GM19372 (cell line): Measurements from ENCODE around the gene GPATCH2L.

ENCODE experiments used
- ATAC-seq: cut with Tn5 transposase; IDR thresholded peaks from one replicate; pipeline ENCODE4 v1.9.1; 2021; ENCODE audit warnings: mild to moderate bottlenecking, low read depth, moderate library complexity; ENCODE audit not compliant: unreplicated experiment

Gene GPATCH2L

DNA sequence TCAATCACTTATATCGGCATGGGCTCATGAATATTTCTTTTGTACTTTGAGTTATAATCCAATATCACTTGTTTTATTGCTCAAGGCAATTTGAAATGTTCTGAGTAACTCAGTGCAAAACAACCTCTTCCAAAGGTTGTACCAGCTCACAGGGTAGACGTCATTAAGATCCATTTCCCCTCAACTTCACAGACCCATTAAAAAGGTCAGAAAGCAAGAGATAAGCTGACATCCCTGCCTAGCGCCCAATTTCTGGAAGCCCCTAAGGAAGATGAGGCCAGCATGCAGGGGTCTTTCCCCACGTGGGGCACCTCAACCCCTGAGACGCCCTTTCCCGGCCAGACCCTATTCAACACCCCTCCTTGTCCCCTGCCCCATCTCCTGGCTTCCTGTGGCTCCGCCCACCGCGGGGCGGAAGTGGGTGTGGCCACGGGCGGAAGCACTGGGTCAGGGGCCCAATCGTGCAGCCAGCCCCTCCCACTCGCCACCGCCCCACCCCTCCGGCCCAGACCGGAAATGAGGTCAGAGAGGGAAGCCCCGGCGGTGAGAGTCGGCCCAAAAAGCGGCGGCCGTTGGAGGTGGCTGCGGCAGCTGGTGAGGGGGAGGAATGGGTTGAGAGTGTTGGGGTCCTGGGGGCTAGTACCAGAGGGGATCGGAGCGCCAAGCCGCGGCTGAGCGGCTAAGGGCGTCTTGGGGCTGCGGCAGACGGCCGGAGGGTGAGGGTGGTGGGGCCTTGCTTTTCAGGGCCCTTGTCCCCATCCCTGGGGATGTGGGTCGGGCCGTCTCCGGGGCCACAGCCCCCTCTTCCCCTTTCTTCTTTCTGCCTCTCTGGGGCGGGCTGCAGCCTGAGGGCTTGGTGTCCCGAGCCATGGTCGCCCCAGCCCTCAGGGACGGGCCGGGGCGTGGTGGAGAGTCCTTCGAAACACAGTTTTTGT, at the start of gene GPATCH2L:
TSS of gene GPATCH2L (plus strand) at position 525 of the 935 bp plus-strand sequence. CDS start 2,442 bp downstream, outside the sequence.
- peak; percentile 80 for ATAC-seq

DNA sequence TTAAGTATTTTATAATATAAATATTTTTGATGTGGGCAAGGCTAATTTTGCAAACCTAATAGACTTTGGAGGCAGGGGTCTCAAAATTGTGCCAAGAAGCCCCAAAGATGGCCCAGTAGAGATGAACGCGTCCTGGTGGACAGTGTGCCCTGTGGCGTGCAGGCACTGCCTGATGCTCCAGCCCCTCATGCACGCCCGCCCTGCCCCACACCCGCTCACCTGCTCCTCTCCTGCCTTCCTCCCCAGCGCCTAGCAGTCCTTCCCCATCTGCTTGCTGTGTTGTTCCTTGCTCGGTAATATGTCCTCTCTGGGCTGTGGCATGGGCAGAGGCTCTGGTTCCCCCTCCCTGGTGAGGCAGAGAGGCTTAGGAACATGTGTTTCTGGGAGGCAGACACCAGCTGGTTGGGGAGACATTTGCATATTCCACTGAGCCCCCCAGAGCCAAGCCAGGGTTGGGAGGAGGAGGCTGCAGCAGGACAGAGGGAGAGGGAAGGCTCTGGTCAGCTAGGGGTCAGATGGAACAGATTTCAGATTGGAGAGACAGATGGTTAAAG, 46.8 kb upstream of the GPATCH2L start:
- ATAC-seq, result no peak

DNA sequence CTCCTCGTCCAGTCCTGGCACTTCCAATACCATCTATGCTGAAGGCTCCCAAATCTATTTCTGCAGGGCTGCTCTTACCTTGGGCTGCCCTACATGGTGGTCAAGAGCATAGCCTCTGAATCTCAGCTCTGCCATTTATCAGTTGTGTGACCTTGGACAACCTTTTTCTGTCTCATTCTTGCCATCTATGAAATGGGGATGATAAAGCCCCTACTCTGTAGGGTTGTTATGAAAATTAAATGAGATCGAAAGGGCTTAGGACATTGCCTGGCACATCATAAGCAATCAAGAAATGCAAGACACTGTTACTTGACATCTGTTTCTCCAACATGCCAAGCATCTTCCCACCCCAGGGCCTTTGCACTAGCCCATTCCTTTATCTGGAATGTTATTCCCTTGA, 45.5 kb upstream of the GPATCH2L start:
- no peak for ATAC-seq

GRCh38 chr14:76109087-76109880, 42.4 kb upstream of the GPATCH2L start:
- ATAC-seq, result no peak

GRCh38 chr14:76112889-76113624, 38.7 kb upstream of the GPATCH2L start:
- ATAC-seq, result no peak

- ATAC-seq, result no peak
These were observed 38.0 kb upstream of the GPATCH2L start for GRCh38 chr14:76113691-76114090.

DNA sequence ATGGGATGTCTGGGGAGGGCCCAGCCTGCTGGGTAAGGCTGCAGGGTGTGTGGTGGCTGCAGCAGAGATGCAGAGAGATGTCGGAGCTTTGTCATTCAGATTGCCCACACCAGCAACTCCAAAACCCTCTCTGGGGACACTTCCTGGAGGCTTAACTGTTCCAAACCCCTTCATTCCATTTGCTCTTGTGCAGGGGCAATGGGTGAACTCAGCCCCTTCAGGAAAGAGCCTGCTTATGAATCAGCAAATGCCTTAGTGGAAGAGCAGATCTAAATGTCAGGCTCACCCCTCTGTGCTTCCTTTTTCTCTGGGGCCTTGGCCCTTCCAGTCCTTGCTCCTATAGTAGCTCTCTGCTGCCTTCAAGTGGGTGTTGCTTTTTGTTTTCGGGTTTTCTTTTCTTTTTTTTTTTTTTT, 36.7 kb upstream of the GPATCH2L start:
- ATAC-seq, result no peak

GRCh38 chr14:76117789-76118484, 33.8 kb upstream of the GPATCH2L start:
- no peak for ATAC-seq

GRCh38 chr14:76118594-76118993, 33.1 kb upstream of the GPATCH2L start:
- no peak for ATAC-seq

GRCh38 chr14:76121089-76121748, 30.5 kb upstream of the GPATCH2L start:
- ATAC-seq, result no peak

DNA sequence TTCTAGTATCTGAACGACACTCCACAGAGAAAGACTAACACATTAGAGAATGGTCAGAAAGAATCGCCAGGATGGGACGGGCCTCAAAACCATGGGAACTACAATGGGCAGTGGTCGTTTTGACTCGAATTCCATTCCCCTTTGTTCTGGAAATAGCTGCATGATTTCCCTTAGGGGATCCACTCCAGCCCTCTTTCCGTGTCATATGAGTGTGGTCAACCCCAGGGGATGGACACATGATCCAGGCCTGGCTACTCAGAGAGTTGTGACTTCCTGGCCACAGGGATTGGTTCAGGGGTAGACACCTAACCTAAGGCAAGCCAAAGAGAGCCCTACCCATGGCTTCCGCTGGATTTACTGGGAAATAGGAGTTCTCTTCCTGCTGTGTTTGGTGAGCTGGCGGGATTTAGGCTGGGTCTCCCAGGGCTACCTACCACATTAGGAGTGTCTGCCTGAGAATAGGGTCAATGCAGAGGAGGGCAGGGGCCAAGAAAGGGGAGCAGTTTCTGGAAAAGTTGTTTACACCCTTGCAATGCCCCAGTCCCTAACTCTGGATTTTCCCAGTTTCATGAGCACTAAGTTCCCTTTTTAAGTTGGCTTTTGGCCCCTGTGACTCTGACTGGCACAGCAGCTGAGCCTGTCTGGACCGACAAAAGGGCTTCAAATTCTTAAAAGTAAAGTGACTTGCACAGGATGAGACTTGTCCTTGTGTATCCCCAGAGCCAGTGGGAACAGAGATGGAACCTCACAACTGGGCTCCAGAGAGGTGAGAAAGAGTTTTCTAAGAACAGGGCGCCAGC, 28.1 kb upstream of the GPATCH2L start:
- ATAC-seq, result no peak

DNA sequence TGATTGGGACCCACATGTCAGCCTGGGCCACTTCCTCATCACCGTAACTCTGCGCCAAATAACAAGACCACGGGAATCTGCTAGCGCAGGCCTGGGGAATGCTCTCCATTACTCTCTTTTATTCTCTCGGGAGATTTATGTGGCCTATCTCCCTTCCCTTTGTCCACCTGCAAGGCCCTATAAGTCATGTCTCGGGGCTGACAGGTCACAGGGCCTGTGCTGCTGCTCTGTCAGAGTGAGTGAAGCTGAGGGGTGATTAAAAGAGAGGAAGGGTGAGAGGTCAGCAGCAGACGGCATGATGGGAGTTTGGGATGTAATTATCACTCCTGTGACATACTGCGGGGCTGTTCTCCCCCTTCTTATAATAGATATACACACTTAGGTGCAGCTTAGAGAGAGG, 26.2 kb upstream of the GPATCH2L start:
- no peak for ATAC-seq

- no peak for ATAC-seq
These were observed 25.6 kb upstream of the GPATCH2L start for GRCh38 chr14:76126076-76126475.

DNA sequence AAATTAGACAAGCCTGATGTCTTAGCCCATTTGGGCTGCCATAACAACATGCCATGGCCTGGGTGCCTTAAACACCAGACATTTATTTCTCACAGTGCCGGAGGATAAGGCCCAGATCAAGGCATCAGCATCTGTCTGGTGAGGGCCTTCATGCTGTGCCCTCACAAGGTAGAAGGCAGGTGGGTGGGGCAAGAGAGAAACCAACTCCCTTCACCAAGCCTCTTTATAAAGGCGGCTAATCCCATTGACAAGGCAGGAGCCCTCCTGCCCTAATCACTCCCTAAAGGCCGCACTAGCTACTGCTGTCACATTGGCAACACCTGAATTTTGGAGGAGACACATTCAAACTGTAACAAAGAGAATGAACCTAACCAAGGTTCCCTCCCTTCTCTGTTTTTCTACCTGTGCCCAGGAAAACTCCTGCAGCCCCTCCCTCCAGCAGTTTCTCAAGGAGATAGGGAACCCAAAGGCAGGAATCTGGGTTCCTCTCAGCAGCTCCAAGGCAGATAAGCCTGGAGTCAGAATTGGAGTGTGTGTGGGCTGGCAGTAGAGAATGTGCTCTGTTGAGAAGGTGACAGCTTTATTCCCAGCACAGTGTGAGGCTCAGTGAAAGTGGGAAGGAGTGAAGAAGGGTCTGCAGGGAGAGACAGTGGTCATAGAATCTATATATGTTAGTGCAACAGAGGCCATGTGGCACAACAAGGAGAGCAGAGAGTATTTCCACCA, 21.7 kb upstream of the GPATCH2L start:
- ATAC-seq, result no peak

GRCh38 chr14:76131071-76131965, 20.4 kb upstream of the GPATCH2L start:
- no peak for ATAC-seq

- ATAC-seq, result no peak
These were observed 18.6 kb upstream of the GPATCH2L start for GRCh38 chr14:76133103-76133502.

- ATAC-seq, result no peak
These were observed 17.5 kb upstream of the GPATCH2L start for GRCh38 chr14:76134231-76134630.
